HS-5 (cell line): Measurements from ENCODE around the gene RPS28.
A peak's percentile ranks its signal among the peaks of the same experiment; 100 is the strongest.
"Not testable (repeated sequence)": the region's sequence is repeated elsewhere in the genome, so short reads cannot be mapped to it uniquely, and the experiment has no call there.

Experiments used
- DNase-seq: peaks from one replicate; pipeline ENCODE4 v3.0.0-alpha.2; 2012; ENCODE audit warnings: low read depth

Gene RPS28

GRCh38 chr19:8321067-8321985, at the start of gene RPS28, which contains the start of gene NDUFA7:
Gene RPS28 (plus strand): TSS chr19:8321496. CDS start chr19:8321531, 35 bp downstream.
Gene NDUFA7 (minus strand): TSS chr19:8321375. CDS start chr19:8321358, 17 bp downstream.
- DNase-seq = peak; percentile 81

GRCh38 chr19:8276508-8276907, 44.8 kb upstream of the RPS28 start:
- not testable (repeated sequence) for DNase-seq

- DNase-seq = not testable (repeated sequence)
These were observed 30.0 kb upstream of the RPS28 start for GRCh38 chr19:8291337-8291736.

- no peak for DNase-seq
These were observed 19.0 kb upstream of the RPS28 start for GRCh38 chr19:8302357-8302691.

GRCh38 chr19:8302734-8303133, 18.6 kb upstream of the RPS28 start:
- no peak for DNase-seq

DNA sequence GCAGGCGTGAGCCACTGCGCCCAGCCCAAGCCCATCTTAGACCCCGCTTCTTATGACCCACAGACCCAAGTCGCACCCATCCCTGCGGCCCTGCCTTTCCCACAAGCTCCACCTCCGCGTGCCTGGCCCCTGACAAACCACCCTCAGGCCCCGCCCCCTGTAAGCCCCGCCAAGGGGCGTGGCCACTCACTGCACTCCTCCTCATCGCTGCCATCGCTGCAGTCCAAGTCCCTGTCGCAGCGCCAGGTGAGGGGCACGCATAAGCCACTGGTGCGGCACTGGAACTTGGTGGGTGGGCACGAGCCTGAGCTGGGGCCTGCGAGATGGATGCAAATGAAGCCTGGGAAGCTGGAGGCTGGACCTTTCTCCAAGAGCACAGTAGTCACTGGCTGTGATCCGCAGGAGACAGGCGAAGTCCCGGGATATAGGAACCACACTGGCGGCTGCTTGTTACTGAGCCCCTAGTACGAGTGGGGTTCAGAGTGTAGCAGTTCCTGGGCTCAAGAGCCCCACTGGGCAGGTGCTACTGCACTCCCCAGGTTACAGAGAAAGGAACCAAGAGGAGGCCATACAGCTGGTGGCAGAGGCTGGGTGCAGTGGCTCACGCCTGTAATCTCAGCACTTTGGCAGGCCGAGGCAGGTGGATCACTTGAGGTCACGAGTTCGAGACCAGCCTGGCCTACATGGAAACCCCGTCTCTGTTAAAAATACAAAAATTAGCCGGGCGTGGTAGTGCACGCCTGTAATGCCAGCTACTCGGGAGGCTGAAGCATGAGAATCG, 16.3 kb upstream of the RPS28 start:
- DNase-seq = no peak

- DNase-seq = no peak
These were observed 15.5 kb upstream of the RPS28 start for GRCh38 chr19:8305798-8306197.

GRCh38 chr19:8306235-8307054, 14.9 kb upstream of the RPS28 start:
- DNase-seq = no peak

DNA sequence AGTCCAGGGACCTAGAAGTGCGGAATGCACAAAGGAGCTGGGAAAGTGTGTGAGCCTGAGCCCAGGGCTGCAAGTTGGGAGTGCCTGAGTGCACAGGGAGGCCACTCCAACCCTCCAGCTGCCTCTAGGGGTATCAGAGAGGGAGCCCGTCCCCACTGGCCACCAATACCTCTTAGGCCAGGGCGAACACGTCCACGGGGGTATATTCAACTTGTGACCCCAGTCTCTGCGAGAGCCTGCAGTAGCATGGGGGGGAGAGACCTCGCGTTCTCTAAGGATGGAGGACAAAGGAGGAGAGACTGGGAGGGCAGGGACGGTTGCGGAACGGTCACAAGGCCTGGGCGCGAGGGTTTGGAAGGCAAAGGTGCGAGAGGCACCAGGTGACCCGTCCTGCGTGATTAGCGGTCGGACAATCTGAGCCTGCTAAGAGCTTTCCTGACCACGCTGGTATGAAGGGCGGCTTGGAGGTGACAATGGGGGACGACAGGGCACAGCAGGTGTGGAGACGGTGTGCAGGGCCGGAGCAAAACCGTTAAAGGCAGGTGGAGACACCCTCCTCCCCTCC, 13.8 kb upstream of the RPS28 start:
- DNase-seq = no peak

DNA sequence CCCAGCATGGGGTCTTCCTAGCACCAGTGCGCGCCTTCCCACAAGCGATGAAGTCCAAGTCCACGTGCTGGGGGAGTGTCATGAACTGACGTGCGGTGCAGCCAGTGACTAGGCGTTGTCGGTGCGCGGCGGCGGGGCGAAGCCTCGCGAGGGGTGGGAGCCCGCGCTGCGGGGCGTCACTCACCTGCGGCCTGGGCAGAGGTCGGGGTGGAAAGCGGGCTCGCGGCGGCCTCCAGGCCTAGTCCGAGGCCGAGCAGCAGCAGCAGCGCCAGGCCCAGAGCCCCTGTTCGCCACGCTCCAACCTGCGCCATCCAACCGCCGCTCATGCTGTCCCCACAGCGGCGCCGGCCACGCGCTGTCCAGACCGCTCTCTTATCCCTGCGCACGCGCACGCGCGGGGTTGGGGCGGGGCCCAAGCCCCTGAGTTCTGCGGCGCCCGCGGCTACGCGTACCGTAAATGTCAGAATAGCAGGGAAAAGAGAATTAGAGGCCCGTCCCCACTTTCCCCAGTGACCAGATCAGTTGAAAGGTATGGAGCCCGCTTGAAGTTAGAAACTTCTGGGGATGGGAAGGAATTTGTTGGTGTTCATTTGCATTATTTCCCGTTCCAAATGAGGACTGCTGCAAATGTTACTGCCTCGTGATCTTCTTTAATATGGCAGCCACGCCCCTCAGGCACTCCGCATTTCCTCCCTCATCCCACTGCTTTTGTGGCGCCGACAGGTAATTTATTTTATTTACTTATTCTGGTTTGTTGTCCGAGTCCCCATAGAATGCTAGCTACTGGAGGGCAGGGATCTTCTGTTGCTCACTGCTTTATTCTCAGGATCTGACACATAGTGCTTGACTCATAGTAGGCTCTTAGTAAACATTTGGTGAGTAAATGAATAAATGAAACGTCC, 13.1 kb upstream of the RPS28 start, which contains the start of gene CD320:
TSS of gene CD320 (minus strand) at position 394 of the 902 bp plus-strand sequence. CDS start at position 326, 68 bp downstream.
- peak; percentile 78 for DNase-seq

GRCh38 chr19:8308891-8309291, 12.4 kb upstream of the RPS28 start:
- no peak for DNase-seq

DNA sequence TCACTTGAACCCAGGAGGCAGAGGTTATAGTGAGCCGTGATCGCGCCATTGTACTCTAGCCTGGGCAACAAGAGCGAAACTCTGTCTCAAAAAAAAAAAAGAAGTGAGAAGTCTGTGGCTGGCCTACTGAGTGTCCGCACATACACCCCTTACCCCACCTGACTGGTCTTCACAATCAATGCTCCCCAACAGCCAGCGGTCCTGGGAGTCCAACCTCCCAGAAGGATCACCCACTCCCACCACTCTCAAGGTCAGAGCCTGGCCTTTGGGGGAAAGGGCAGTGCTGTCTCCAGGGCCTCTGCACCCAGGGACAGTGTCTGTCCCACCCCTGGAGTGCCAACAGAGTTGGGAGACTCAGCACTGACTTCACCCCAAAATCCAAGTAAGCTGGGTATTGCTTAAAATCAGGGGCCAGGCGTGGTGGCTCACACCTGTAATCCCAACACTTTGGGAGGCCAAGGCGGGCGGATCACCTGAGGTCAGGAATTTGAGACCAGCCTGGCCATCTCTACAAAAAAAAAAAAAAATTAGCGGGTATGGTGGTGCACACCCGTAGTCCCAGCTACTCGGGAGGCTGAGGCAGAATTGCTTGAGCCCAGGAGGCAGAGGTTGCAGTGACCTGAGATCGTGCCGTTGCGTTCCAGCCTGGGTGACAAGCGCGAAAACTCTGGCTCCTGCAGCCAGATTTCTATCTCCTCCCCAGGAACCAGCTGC, 10.8 kb upstream of the RPS28 start:
- DNase-seq = no peak

DNA sequence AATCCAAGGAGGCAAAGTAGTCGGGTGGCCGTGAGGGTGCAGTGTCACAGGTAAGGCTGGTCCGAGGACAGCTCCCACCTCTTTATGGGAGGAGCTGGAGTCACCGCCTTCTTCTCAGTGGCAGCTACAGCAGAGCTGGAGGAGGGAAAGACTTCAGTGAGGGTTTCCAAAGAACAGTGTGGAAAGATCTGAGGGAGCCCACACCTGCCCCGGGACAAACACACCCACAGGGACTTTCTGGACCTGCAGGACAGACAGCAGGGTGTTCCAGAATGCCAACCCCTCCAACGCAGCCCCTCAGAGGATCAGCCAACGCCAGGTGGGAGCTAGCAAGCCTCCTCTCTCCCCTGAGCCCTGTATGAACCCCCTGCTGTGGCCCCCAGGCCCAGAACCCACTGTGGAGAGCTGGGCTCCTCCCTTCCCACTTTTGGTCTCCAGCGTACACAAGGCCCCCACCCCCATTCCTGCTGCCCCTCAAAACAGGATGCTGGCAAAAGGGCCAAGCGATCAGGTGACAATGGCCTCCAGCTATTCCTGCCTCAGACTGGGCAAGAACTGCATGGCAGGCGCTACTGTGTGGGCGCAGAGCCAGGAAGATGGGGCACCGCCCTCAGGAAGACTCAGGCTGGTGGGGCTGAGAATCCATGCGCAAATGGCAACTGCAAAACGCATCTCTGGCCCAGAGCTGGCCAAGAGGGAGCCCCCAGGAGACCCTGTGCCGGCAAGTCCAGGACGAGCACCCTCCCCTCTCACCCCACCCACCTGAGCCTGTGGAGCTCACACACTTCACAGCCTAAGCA, 9.6 kb upstream of the RPS28 start:
- DNase-seq = no peak

- not testable (repeated sequence) for DNase-seq
These were observed 6.2 kb upstream of the RPS28 start for GRCh38 chr19:8314981-8315640.

GRCh38 chr19:8316351-8317125, 4.8 kb upstream of the RPS28 start:
- no peak for DNase-seq

GRCh38 chr19:8318835-8319234, 2.5 kb upstream of the RPS28 start:
- DNase-seq = not testable (repeated sequence)

DNA sequence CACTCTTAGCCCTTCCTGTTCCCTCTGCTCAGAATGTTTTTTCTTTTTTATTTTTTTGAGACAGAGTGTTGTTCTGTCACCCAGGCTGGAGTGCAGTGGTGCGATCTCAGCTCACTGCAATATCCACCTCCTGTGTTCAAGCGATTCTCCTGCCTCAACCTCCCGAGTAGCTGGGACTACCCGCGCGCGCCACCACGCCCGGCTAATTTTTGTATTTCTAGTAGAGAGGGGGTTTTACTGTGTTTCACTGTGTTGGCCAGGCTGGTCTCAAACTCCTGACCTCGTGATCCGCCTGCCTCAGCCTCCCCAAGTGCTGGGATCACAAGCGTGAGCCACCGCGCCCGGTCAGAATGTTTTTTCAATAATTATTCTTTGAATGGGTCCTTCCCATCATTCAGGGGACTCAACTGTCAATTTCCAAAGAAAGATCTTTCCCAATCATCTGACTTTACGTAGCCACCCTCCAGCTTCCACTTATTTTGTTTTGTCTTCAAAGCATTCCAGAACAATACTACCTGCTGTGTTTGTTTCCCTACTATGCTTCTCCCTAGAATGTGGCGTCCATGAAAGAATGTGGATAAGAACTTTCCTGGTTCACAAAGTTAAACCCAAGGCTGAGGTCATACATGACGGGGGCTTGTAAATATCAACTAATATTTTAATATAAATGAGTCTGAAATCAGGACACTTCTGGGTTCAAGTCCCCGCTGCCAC, 1.3 kb upstream of the RPS28 start:
- DNase-seq = no peak
